Anterior cingulate cortex (tissue), 58 donors: ENCODE measurements around the gene GRIK2.
A peak's percentile ranks its signal among the peaks of the same experiment; 100 is the strongest.

Experiments used
- DNase-seq, 58 donors: peaks; one replicate each; lab custom pipeline; 2025; lab: John Stamatoyannopoulos, UW

GRIK2 gene

DNA sequence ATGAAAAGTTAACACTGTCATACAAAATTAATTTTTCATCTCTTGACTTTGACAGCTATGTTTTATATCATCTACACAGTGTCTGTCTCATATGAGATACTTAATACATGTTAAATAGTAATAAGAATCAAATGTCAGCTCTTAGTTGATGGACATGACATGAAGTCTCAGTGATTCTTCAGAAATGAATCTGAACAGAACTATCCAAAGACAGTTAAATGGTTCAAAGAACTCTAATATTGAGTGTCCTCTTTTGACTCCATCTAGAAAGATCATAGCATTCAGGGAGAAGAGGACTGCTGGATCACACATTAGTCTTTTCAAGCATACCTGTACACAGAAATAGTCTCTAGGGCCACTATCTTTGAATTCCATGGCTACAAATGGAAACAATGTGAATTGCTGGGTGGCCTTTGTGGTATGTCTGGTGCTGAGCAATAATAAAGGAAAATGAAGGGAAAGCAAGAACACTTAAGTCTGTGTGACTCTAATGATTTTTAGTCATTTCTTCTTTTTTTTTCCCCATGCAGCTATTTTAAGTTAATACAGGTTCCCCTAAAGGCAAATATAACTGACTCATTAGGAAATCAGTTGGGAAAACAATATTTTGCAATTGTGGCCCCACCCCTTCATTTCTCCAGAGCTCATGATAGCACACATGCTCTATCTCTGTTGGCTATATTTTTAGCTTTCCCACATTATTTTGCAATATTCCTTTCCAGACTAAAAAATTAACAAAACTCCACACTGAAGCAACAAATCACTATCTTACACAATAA lies 367.5 kb downstream of the GRIK2 start:
- no peak for DNase-seq

- no peak for DNase-seq
Observed at GRCh38 chr6:101762851-101763250, 369.3 kb downstream of the GRIK2 start.

DNA sequence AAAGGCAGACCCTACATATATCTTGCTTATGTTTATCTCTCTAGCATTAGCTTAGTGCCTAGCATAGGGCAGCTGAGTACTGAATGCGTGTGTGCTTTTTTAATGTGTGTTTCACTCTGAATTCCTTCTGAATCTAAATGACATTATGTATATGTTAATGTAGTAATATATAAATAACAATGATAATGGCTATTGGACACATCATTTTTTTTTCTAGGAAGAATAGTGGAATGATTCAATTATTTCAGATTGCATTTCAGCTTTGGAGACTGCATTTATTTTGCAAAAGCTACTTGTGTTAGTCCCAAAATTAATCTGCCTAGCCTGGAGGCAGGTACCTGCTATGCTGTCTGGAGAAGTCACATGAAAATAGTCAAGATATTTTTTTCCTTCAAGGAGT lies 371.8 kb downstream of the GRIK2 start:
- DNase-seq: no peak

DNA sequence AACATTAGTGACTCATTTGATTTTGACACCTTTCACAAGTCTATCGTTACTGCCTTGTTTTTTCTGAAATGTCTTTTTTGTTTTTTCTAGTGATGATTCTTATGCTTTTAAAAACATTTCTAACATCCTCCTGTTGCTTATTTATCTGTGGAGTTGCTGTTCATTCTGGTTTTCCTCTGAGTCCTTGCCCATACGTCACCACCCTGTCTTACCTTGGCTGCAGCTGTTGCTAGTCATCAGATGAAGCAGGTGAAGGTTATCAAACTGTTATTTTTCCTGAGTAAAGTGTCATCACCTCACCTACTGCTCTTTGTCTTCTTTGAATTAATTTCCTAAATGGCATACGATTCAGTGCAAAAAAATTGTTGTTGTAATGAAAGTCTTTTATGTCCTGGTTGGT lies 376.6 kb downstream of the GRIK2 start:
- no peak for DNase-seq

GRCh38 chr6:101776919-101777350 lies 383.4 kb downstream of the GRIK2 start:
- peak in 31 of 58 donors; percentile 2 to 48 (median 9) for DNase-seq

DNA sequence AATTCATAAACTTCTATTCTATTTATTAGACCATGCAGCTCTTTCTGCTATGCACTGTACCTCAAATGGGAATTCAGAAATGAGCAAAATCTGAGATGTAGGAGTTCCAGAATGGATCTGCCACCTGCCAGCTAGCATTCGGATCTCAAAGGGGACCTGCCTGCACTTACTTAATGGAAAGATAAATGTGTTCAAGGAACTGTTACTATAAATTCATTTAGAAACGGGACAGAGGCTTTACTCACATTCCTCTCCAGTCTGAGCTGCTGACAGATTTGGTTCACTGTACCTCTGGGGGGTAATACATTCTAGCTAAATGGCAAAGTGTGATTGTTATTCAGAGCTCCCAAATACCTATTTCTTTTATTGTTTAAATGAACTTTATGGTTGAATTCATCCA lies 384.1 kb downstream of the GRIK2 start:
- DNase-seq: no peak

DNA sequence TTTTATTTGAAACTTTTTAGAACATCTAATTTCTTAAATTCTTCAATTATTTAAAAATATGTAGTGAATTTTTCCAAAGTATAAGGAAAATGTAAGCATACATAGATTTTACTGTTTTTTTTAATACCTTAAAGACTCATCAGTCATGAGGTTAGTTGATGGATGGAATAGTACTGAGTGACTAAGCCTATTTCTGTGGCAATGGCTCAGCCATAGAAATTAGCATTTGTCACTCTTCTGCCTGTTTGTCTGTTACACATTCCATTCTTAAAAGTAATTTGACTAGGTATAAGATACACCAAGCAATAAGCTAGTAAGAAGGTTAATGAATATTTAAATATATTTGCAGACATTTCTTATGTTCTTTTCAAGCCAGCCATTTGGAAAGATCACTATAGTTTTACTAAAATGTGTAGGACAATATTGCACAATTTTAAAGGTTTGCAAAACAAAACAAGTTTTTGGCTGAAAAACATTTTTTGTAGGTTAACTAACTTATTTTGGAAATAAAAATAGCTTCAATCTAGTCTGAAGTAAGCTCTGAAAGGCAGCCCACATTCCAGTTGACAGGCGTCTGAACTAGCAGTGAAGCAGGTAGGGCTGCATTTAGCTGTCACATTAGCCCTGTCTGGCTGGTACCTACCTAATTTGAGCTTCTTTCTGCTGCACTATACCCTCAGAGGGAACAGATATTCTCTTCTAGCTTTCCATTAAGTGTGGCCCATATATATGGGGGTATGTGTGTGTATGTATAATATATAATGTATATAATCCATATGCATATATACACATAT lies 385.7 kb downstream of the GRIK2 start:
- no peak for DNase-seq

GRCh38 chr6:101783287-101783686 lies 389.8 kb downstream of the GRIK2 start:
- no peak for DNase-seq

GRCh38 chr6:101784094-101784493 lies 390.6 kb downstream of the GRIK2 start:
- DNase-seq: no peak

DNA sequence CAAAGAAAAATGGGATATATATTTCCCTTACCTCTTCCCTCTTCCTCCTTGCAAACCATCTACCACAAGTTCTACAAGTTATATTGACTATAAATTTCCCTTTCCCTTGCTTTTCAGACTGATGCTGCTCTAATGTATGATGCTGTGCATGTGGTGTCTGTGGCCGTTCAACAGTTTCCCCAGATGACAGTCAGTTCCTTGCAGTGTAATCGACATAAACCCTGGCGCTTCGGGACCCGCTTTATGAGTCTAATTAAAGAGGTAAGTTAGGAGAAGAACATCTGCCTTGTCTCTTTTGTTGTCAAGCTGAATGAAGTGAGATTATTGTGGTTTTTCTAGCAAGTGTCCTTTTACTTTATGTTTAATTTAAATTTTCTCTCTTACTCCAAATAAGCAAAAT lies 406.0 kb downstream of the GRIK2 start:
- DNase-seq: no peak

GRCh38 chr6:101800598-101800997 lies 407.1 kb downstream of the GRIK2 start:
- no peak for DNase-seq

DNA sequence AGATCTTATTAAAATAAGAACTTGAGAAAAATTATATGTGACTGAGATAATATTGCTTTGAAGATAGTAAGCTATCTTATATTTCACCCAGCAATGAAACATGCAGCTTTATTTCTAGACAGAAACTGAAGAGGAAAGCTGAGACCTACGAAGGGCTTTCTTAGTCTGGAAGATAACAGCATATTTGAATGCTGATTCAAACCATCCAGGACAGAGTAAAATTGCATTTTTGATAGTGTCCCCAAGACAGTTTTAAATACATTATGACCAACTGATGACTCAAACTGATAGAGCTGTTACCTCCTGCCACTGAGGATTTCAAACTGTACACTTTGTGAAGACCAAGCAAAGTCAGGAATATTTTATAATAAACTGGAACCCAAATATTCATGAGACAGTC lies 409.6 kb downstream of the GRIK2 start:
- DNase-seq: no peak

DNA sequence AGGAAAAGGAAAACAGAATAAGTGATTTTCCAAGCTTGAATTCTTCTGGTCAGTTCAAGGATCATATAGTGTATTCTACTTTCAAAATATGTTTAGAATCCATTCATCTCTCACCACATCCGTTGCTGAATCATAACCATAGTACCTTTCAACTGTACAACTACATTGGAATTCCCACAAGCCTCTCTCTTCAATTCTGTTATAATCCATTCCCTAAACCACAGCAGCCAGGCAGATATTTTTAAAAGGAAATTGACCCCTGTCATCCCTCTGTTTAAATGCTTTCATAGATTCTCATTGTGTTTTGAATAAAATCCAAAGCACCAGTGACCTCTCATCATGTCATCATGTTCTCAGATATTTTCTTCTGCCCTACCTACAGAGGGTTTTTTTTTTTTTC lies 412.7 kb downstream of the GRIK2 start:
- DNase-seq: no peak

- DNase-seq: no peak
Observed at GRCh38 chr6:101811108-101811507, 417.6 kb downstream of the GRIK2 start.

GRCh38 chr6:101816716-101817115 lies 423.2 kb downstream of the GRIK2 start:
- no peak for DNase-seq

DNA sequence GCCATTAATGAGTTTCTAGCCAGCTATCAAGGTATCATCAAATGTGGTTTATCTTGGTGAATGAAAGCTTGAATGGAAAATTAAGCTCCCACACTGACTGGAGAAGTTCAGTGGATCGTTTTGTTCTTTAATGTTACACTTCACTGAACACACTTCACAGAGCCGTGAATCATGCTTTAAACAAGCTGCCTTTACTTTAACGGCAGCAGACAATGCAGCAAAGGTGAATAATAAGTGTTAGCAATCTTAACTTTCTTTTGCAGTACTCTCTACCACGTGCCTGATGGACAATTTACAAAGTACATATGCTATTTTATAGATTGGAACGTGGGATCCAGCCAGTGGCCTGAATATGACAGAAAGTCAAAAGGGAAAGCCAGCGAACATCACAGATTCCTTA lies 424.5 kb downstream of the GRIK2 start:
- no peak for DNase-seq

DNA sequence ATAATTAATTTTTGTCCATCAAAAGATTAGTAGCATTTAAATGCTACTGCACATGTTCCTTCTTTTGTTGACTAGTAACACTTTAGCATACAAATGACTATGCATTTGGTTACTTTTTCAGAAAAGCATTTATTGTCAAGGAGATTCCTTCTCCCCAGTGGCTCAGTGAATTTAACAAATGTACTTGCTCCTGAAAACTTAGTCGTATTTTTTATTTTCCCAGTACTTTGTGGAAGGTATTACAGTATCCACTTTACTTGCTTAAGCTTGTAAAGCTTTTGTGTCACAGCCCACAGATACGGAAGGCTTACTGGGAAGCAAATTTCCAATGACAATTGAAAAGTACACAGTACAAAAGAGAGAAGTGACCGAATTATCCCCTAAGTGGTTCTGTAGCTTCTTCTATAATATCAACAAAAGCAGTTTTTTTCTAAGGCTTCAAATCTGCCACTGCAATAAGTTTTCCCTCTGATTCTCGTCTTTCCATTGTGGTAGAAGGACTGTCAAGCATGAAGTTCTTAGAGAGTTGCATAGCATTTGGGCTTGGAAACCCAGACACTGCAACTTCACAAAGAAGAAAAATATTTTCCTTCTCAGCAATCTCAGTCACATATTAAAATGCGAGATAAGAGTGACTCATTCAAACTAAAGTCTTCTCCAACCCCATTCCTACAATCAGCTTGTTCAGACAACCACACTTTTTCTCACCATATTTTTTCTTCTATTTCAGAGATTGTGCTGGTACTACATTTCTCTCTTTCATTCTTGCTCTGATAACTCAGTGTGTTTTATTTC lies 431.2 kb downstream of the GRIK2 start:
- DNase-seq: no peak

DNA sequence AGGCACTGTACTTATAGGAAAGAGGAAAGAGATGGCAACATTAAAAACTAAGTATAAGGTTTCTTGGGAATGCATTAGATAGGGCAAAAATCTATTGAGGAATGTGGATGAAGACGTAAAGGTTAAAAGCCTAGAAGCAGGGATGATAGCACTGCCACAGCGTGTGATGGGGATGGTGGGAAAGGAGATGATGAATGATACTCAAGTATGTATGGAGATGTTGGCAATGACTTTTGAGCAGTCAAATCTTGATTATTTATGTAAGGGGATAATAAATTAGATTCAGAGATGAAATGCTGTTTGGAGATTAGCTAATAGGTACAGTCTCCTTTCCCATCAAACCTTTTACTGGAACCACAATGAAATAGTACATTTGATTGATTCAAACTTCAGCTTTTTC lies 432.8 kb downstream of the GRIK2 start:
- no peak for DNase-seq

- DNase-seq: no peak
Observed at GRCh38 chr6:101826678-101827077, 433.2 kb downstream of the GRIK2 start.

GRCh38 chr6:101830501-101831031 lies 437.1 kb downstream of the GRIK2 start:
- DNase-seq: no peak

- no peak for DNase-seq
Observed at GRCh38 chr6:101832371-101832770, 438.9 kb downstream of the GRIK2 start.
